Keratinocyte (primary cell): Measurements from ENCODE around the gene TBCD. TPM values are rescaled to one million over a fixed set of nuclear protein-coding genes. Genes with fewer than 3 reads are reported as not detected.

Experiments used
- DNase-seq: peaks from one replicate; pipeline ENCODE4 v3.0.0-alpha.2; 2011; ENCODE audit warnings: low read depth, missing footprints, low spot score
- FAIRE-seq: peaks from 2 replicates; lab custom pipeline; 2011; peaks lifted over from hg19 to GRCh38; lab: Jason Lieb, UNC
- H2AFZ ChIP-seq: 2 replicates; pipeline ENCODE4 v1.6.0; 2012; ENCODE audit warnings: low read length, control low read depth, inconsistent platforms; ENCODE audit not compliant: control insufficient read depth
- H3K27ac ChIP-seq: 2 replicates; pipeline ENCODE4 v1.5.1; 2011; ENCODE audit warnings: low read length; ENCODE audit not compliant: control insufficient read depth, insufficient read depth
- H3K27me3 ChIP-seq: 3 replicates; pipeline ENCODE4 v1.6.0; 2011; ENCODE audit warnings: low read length; ENCODE audit not compliant: control insufficient read depth, insufficient read depth; ENCODE audit errors: extremely low read depth
- H3K36me3 ChIP-seq, 2 experiments: 2 replicates in 1 of 2; 3 replicates in 1 of 2; pipeline ENCODE4 v1.5.1; 2011; ENCODE audit warnings: low read length in 2 of 2, mild to moderate bottlenecking in 1 of 2; ENCODE audit not compliant: control insufficient read depth in 2 of 2, insufficient read depth in 2 of 2; ENCODE audit errors: extremely low read depth in 1 of 2
- H3K4me1 ChIP-seq: 3 replicates; pipeline ENCODE4 v1.5.1; 2011; ENCODE audit warnings: low read length; ENCODE audit not compliant: control insufficient read depth, insufficient read depth; ENCODE audit errors: extremely low read depth
- H3K4me2 ChIP-seq: 3 replicates; pipeline ENCODE4 v1.6.0; 2011; ENCODE audit warnings: low read depth, low read length; ENCODE audit not compliant: control insufficient read depth, insufficient read depth; ENCODE audit errors: extremely low read depth
- H3K4me3 ChIP-seq, 3 experiments: fragments of 200-600 bp in 1 of 3; sonication (generic) in 1 of 3; 2 replicates in 2 of 3; 3 replicates in 1 of 3; pipeline ENCODE4 v1.5.1; 2011 to 2016; ENCODE audit warnings: low read length in 3 of 3, mild to moderate bottlenecking in 3 of 3, control low read depth in 2 of 3, inconsistent platforms in 1 of 3, low read depth in 1 of 3, mixed read lengths in 1 of 3, mixed run types in 1 of 3, moderate library complexity in 1 of 3; ENCODE audit not compliant: control insufficient read depth in 2 of 3, insufficient read depth in 2 of 3; ENCODE audit errors: extremely low read depth in 1 of 3
- H3K79me2 ChIP-seq: 2 replicates; pipeline ENCODE4 v1.6.0; 2012; ENCODE audit warnings: low read length; ENCODE audit not compliant: control insufficient read depth, insufficient read depth
- H3K9ac ChIP-seq: 3 replicates; pipeline ENCODE4 v1.6.0; 2011; ENCODE audit warnings: low read length; ENCODE audit not compliant: control insufficient read depth, insufficient read depth; ENCODE audit errors: extremely low read depth
- H3K9me1 ChIP-seq: 3 replicates; pipeline ENCODE4 v1.6.0; 2011; ENCODE audit warnings: low read length; ENCODE audit not compliant: control insufficient read depth, insufficient read depth; ENCODE audit errors: extremely low read depth
- H3K9me3 ChIP-seq: 2 replicates; pipeline ENCODE4 v1.5.1; 2012; ENCODE audit warnings: low read depth, low read length; ENCODE audit not compliant: control insufficient read depth
- H4K20me1 ChIP-seq: 3 replicates; pipeline ENCODE4 v1.6.0; 2011; ENCODE audit warnings: low read length; ENCODE audit not compliant: control insufficient read depth, insufficient read depth; ENCODE audit errors: extremely low read depth
- EZH2 ChIP-seq: IDR thresholded peaks from one replicate; pipeline ENCODE4 v1.6.1; 2012; ENCODE audit warnings: inconsistent platforms, mild to moderate bottlenecking, low read length, moderate library complexity
- dilution Hi-C: fragments of 300-500 bp; cut with MboI; formaldehyde crosslinking; loops from one replicate; pipeline ENCODE4 v1.7.0; 2020; ENCODE audit warnings: low sequenced_read_pairs; ENCODE audit not compliant: extremely low pct_ligation_motif_present
- polyA plus RNA-seq, 5 experiments: library from polyadenylated mRNA; depleted of rRNA in 3 of 5; stranded (reverse) in 3 of 5; stranded (forward) in 1 of 5; unstranded in 1 of 5; fragments of >200 nt; gene quantifications; 1 replicate in 1 of 5; 2 replicates in 3 of 5; 3 replicates in 1 of 5; pipeline versions ENCODE4 v1.2.1 to v1.2.3, GENCODE V29; 2011 to 2012; ENCODE audit warnings: missing spikeins in 2 of 5, low read depth in 1 of 5, low replicate concordance in 1 of 5
- TF ChIP-seq, protein P1 (sequence below), 3 experiments: IDR thresholded peaks in 1 of 3; conservative IDR thresholded peaks in 1 of 3; optimal IDR thresholded peaks in 1 of 3; 2 replicates in 2 of 3; 3 replicates in 1 of 3; pipeline versions ENCODE3 to v1.5.1; 2011; ENCODE audit warnings: low read length in 3 of 3, mild to moderate bottlenecking in 3 of 3, moderate library complexity in 2 of 3, control low read depth in 1 of 3, inconsistent platforms in 1 of 3; ENCODE audit not compliant: insufficient read depth in 2 of 3; ENCODE audit errors: extremely low read depth in 1 of 3

The TBCD gene
- polyA plus RNA-seq, 1 donor (not counting 4 experiments of a cell fraction or from before 2014, with no cell fraction given), result 36.2 TPM

DNA sequence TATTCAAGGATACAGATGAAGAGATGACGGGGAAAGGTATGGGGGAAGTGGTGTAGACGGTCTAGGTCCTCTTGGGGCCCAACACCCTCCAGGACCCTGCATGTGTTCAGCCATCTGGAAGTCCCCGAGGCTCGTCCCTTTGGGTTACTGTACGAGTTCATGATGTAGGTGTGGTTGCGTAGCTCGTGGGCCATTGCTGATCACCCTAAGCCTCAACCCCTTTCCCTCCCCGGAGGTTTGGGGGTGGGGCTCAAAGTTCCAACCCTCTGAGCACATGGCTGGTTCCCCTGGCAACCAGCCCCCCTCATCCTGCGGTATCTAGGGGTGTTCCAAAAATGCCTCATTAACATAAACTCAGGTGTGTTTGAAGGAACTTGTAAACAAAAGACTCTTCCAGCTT, 228.8 kb downstream of the TBCD start:
- TF ChIP-seq EZH2, result no peak
- TF ChIP-seq, protein P1, sequence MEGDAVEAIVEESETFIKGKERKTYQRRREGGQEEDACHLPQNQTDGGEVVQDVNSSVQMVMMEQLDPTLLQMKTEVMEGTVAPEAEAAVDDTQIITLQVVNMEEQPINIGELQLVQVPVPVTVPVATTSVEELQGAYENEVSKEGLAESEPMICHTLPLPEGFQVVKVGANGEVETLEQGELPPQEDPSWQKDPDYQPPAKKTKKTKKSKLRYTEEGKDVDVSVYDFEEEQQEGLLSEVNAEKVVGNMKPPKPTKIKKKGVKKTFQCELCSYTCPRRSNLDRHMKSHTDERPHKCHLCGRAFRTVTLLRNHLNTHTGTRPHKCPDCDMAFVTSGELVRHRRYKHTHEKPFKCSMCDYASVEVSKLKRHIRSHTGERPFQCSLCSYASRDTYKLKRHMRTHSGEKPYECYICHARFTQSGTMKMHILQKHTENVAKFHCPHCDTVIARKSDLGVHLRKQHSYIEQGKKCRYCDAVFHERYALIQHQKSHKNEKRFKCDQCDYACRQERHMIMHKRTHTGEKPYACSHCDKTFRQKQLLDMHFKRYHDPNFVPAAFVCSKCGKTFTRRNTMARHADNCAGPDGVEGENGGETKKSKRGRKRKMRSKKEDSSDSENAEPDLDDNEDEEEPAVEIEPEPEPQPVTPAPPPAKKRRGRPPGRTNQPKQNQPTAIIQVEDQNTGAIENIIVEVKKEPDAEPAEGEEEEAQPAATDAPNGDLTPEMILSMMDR (optimal IDR thresholded peaks at IDR 0.05 in 1 of 3, IDR thresholded peaks at IDR 0.05 in 1 of 3, conservative IDR thresholded peaks at IDR 0.05 in 1 of 3; ENCODE audit: extremely low read depth in 1 of 3, insufficient read depth in 2 of 3, low read length in 3 of 3), result no peak
- H4K20me1 ChIP-seq, result no peaks in the 10 kb centered on the region
- H3K4me2 ChIP-seq, result no peak overlapping the region
- FAIRE-seq (no peak), DNase-seq (no peak)
- no peaks in the 10 kb centered on the region for H3K36me3 ChIP-seq
- no peak overlapping the region for H2AFZ ChIP-seq
- H3K4me3 ChIP-seq, result no peak overlapping the region
- no peaks in the 10 kb centered on the region for H3K4me1 ChIP-seq
- H3K27me3 ChIP-seq, result no peaks in the 10 kb centered on the region
- dilution Hi-C loops, result no loop called here
- no peaks in the 10 kb centered on the region for H3K9me3 ChIP-seq
- H3K79me2 ChIP-seq, result no peaks in the 10 kb centered on the region
- no peak overlapping the region for H3K9ac ChIP-seq
- H3K9me1 ChIP-seq, result no peaks in the 10 kb centered on the region
- no peak overlapping the region for H3K27ac ChIP-seq

DNA sequence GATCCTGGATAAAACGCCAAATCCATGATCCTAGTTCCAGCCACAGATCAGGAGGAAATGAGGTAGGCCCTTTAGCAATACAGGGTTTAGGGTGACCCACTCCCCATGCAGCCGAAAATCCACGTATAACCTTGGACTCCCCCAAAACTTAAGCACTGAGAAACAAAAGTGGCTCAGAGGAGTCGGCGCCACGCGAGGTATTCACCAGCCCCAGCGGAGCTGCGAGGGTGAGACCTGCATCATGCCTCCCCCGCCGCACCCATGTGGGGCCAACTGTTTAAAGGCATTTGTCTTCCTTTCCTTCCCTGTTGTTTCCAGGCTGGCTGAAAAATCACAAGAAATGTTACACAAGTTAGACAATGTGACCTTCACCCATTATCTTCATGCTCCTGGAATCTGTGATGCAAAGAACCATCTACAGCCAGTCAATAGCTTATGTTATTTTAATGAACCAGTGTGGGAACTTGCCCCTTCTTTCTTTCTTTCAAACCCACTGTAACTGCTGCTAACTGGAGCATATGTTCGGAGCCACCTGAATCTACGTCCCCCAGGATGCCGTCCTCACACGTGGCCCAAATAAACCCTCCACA, 229.4 kb downstream of the TBCD start:
- no peak overlapping the region for H3K4me2 ChIP-seq
- H3K9me1 ChIP-seq, result no peaks in the 10 kb centered on the region
- no peaks in the 10 kb centered on the region for H3K27me3 ChIP-seq
- no peaks in the 10 kb centered on the region for H3K4me1 ChIP-seq
- no peaks in the 10 kb centered on the region for H3K9me3 ChIP-seq
- H3K4me3 ChIP-seq, result no peak overlapping the region
- dilution Hi-C loops, result no loop called here
- H3K79me2 ChIP-seq, result no peaks in the 10 kb centered on the region
- no peaks in the 10 kb centered on the region for H4K20me1 ChIP-seq
- H3K9ac ChIP-seq, result no peak overlapping the region
- H3K27ac ChIP-seq, result no peak overlapping the region
- TF ChIP-seq, protein P1 (optimal IDR thresholded peaks at IDR 0.05 in 1 of 3, IDR thresholded peaks at IDR 0.05 in 1 of 3, conservative IDR thresholded peaks at IDR 0.05 in 1 of 3; ENCODE audit: extremely low read depth in 1 of 3, insufficient read depth in 2 of 3, low read length in 3 of 3), result no peak
- TF ChIP-seq EZH2, result no peak
- DNase-seq (no peak), FAIRE-seq (no peak)
- no peak overlapping the region for H2AFZ ChIP-seq
- no peaks in the 10 kb centered on the region for H3K36me3 ChIP-seq
